Measurements from ENCODE around the gene GNPAT. TPM values are rescaled to one million over a fixed set of nuclear protein-coding genes. Genes with fewer than 3 reads are reported as not detected.

GNPAT gene
- total RNA-seq, 3 donors from 2014 or later = 31.7 to 45.8 (median 32.7) TPM

DNA sequence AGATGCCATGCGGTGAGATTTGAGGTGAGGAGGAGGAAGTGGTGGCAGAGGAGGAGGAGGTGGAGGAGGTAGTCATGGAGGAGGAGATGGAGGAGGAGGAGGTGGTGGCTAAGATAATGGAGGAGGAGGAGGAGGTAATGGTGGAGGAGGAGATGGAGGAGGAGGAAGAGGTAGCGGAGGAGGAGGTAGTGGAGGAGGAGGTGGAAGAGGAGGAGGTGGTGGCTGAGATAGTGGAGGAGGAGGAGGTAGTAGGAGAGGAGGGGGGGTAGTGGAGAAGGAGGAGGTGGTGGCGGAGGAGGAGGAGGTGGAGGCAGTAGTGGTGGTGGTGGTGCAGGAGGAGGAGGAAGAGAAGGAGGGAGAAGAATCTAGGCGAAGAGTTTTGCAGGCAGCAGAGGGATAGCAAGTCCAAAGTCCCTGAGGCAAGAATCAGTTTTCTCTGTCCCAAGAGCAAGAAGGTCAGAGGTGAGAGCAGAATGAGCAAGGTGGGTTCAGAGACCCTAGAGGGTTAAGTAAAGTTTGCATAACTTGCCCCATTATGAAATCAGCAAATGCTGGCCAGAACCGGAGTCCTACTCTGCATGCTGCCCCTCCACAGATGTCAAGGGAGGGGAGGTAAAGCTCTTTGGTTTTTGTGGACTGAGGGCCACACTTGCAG, 38.9 kb upstream of the GNPAT start:
- Histone ChIP-seq H3K36me3 (ENCODE audit: low read depth) (no peaks in the 10 kb centered on the region), H3K4me3 (no peak overlapping the region), H3K9me3 (no peaks in the 10 kb centered on the region), H3K4me1 (ENCODE audit: low read depth) (no peaks in the 10 kb centered on the region)
- DNase-seq = no peak
- intact Hi-C loops (cut with DNase I, micrococcal nuclease) = loop anchor here in 1 of 2 donors (10.0 kb wide), 1 partner anchor 407 kb away; no protein-coding TSS in a partner anchor
- TF ChIP-seq CTCF (IDR thresholded peaks at IDR 0.05) = no peak
- no peak for ATAC-seq

GRCh38 chr1:231203259-231204057, 37.6 kb upstream of the GNPAT start:
- ATAC-seq = no peak
- DNase-seq = no peak
- Histone ChIP-seq H3K4me3 (no peak overlapping the region), H3K4me1 (ENCODE audit: low read depth) (no peaks in the 10 kb centered on the region), H3K36me3 (ENCODE audit: low read depth) (no peaks in the 10 kb centered on the region), H3K9me3 (no peaks in the 10 kb centered on the region)
- TF ChIP-seq CTCF (IDR thresholded peaks at IDR 0.05) = no peak
- intact Hi-C loops (cut with DNase I, micrococcal nuclease) = loop anchor here in 1 of 2 donors (10.0 kb wide), 1 partner anchor 409 kb away; no protein-coding TSS in a partner anchor

- Histone ChIP-seq H3K4me3 (no peak overlapping the region), H3K36me3 (ENCODE audit: low read depth) (no peaks in the 10 kb centered on the region), H3K9me3 (no peaks in the 10 kb centered on the region), H3K4me1 (ENCODE audit: low read depth) (peaks cover 4% of the 10 kb centered on the region)
- DNase-seq = no peak
- TF ChIP-seq CTCF (IDR thresholded peaks at IDR 0.05) = no peak
- ATAC-seq = no peak
- intact Hi-C loops (cut with DNase I, micrococcal nuclease) = loop anchor here in 1 of 2 donors (10.0 kb wide), 1 partner anchor 412 kb away; no protein-coding TSS in a partner anchor
These were observed 34.2 kb upstream of the GNPAT start for GRCh38 chr1:231206856-231207255.

GRCh38 chr1:231207437-231207836, 33.6 kb upstream of the GNPAT start:
- Histone ChIP-seq H3K36me3 (ENCODE audit: low read depth) (no peaks in the 10 kb centered on the region), H3K4me3 (no peak overlapping the region), H3K9me3 (no peaks in the 10 kb centered on the region), H3K4me1 (ENCODE audit: low read depth) (peaks cover 8% of the 10 kb centered on the region)
- DNase-seq (no peak), ATAC-seq (no peak)
- intact Hi-C loops (cut with DNase I, micrococcal nuclease) = loop anchor here in 1 of 2 donors (10.0 kb wide), 1 partner anchor 413 kb away; no protein-coding TSS in a partner anchor
- TF ChIP-seq CTCF (IDR thresholded peaks at IDR 0.05) = no peak

DNA sequence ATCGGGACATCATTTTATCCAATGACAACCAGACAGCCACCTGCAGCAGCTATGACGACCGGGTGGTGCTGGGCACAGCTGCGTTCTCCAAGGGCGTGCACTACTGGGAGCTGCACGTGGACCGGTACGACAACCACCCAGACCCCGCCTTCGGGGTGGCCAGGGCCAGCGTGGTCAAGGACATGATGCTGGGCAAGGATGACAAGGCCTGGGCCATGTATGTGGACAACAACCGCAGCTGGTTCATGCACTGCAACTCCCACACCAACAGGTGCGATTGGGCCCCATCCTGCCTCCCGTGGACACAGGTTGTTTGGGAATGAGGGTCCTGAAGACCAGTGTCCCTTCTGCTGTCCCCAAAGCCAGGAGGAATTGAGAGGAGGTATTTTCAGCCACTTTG, 32.0 kb upstream of the GNPAT start:
- no peak overlapping the region for H3K4me3 ChIP-seq

More for the DNA sequence above, 32.0 kb upstream of the GNPAT start:
- Histone ChIP-seq H3K36me3 (ENCODE audit: low read depth) (no peaks in the 10 kb centered on the region), H3K9me3 (no peaks in the 10 kb centered on the region), H3K4me1 (ENCODE audit: low read depth) (peaks cover 8% of the 10 kb centered on the region)
- no peak for ATAC-seq
- no peak for TF ChIP-seq CTCF (IDR thresholded peaks at IDR 0.05)
- no peak for DNase-seq
- intact Hi-C loops (cut with DNase I, micrococcal nuclease) = loop anchor here in 1 of 2 donors (10.0 kb wide), 1 partner anchor 414 kb away; no protein-coding TSS in a partner anchor

All from mucosa of descending colon (tissue), 3 donors.